Measurements from ENCODE around the gene MED26.
A peak's percentile ranks its signal among the peaks of the same experiment; 100 is the strongest.
"Not testable (repeated sequence)": the region's sequence is repeated elsewhere in the genome, so short reads cannot be mapped to it uniquely, and the experiment has no call there.

MED26 gene

DNA sequence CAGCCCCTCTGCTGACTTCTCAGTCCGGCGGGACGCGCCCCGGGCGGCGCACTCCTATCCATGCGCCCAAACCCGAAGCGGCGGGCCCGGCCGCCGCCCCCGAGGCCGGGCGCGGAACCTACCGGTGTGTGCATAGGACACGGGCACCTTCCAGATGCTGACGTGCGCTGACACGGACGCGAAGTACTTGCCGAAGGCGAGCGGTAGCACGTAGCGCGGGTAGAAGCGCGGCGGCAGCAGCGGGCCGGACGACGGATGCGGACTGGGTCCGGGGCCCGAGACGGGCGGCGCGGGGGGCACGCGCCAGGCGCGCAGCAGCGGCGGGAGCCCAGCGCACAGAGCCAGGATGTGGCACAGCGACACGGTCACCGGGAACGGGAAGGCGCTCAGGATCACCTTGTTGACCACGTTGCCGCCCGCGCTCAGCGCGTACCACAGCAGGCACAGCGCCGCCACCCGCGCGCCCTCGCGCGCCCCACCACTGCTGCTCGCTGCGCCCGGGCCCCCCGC, 56.1 kb downstream of the MED26 start:
- no peak for DNase-seq

DNA sequence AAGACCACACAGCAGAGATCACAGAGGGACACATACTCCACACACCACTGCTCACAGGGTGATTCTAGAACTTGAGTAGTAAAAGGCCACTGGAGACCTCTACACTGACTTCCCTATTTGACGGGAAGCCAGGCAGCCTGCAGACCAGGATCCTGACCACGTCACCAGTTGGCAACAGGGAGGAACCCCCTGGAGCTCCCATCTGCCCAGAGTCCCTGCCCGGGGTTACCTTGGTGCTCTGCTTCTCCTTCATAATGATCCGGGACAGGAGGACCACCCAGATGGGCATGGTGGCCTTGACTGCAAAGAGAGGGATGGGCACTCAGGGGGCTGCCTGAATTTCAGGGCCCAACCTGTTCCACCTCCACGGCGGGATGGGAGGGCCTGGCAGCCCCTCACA, 56.7 kb downstream of the MED26 start:
- no peak for DNase-seq

DNA sequence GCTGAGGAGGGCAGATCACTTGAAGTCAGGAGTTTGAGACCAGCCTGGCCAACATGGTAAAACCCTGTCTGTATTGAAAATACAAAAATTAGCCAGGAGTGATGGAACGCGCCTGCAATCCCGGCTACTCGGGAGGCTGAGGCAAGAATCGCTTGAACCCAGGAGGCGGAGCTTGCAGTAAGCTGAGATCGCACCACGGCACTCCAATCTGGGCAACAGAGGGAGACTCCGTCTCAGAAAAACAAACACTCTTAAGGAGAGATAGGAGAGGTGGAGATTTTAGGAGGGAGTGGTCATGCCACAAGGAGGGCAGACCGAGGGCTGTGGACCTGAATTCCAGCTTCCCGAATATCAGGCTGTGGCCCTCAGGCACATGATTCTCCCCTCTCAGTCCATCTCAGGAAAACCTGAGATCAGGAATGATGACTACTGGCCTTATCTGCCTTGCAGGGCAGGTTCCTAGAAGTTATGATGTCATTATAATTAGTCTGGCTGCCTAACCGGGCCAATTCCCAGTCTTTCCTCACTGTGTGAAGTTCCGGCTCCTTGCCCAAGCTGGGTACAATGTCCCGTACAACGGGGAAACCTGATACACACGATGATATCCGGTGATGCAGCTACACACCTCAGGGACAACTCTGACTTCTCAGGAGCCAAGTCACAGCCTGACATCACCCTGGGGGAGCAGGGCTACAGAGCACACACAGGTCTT, 58.2 kb downstream of the MED26 start:
- no peak for DNase-seq

DNA sequence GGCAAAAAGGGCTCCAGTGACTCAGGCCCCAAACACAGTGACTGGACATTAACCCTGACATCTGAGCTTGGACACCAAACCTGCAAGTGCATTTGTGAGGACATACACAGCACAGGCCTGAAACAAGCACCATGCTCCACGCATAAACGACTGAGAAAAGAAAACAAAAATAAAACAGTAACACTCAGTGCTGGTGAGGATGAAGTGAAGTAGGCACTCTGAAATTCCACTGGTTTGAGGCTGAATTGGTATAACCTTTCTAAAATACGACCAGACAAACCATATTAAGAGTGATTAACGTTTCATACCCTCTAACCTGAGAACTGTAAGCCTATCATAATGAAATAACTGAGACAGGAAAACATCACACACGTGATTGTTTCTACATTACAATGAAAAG, 61.3 kb downstream of the MED26 start:
- DNase-seq, result no peak

DNA sequence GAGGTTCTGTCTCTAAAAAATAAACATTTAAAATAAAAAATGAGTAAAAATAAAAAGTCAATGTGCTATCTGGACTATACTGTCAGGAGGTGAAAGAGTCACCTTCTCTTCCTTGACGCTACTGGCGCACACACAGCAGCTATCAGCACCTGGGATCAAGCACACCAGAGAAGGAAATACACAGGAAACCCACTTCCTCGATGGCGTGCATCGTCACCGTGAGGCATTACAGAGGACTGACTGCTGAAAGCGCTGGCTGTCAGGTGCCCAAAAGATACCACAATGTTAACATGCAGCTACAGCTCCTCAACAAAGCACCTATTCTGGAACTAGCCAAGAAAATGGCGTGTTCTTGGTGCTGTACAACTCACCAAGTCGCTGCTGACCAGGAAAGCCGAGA, 61.8 kb downstream of the MED26 start:
- peak; percentile 65 to 69 for DNase-seq

DNA sequence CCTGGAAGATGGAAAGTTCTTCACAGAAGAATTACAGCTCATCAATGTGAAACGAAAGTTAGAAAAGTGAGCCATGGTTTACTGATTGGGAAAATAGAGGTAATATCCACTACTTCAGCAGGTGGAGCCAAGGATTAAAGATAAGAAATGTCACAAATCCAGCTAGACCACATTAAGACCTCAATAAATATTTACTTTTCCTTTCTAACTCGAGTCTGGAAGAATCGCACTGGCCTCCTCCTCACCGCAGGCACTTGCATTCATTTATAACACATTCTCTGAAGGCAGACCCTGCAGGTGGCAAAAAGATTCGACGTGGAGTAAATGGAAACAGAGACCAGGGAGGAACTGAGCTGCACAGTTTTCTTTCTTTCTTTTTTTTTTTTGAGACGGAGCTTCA, 63.2 kb downstream of the MED26 start:
- no peak for DNase-seq

DNA sequence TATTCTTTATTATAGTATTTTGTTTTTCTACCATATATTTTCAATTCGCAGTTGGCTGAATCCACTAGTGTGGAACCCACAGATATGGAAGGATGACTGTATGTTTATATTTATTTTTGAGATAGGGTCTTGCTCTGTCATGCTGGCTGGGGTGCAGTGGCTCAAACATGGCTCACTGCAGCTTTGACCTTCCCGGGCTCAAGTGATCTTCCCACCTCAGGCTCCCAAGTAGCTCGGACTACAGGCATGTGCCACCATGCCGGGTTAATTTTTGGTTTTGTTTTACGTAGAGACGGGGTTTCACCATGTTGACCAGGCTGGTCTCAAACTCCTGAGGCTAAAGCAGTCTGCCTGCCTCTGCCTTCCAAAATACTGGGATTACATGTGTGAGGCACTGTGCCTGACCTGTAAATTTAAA, 65.4 kb downstream of the MED26 start:
- no peak for DNase-seq

DNA sequence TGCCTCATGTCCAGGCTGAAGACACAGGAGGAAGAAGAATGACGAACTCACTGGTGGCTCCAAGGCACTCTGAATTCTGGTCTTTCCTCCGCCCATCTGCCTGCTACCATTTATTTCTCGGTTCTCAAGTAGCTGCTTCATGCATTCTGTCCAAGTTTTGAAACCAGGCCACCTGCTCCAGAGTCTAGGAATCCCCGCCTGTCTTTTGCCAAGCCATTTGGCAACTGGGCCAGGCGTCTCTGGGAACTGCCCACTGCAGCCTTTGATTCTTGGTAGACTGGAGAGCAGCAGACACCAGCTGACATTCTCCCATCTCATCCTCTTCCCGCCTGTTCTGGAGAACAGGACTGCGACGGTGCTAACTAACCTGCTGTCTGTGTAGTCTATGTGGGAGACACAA, 66.6 kb downstream of the MED26 start:
- DNase-seq, result no peak

DNA sequence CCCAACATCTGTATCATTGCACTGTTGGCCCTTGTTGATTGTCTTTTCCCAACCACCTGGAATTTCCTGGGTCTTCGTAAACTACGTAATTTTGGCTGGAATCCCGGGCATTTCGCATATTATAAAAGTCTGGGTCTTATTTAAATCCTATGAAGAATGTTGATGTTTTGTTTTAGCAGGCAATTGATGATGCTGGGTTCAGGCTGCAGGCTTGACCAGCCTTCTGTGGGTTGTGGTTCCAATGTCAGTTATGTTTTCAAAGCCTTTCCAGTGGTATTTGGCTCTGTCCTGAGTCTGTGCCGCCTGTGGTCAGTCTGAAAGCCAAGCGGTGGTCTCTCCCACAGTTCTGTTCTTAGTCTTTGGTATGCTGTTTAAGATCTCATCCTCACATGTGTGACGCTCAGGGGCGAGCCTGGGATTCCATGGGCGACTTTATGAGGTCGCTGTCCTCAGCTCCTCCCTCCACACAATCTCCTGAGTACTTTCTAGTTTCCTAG, 68.2 kb downstream of the MED26 start:
- DNase-seq, result no peak

DNA sequence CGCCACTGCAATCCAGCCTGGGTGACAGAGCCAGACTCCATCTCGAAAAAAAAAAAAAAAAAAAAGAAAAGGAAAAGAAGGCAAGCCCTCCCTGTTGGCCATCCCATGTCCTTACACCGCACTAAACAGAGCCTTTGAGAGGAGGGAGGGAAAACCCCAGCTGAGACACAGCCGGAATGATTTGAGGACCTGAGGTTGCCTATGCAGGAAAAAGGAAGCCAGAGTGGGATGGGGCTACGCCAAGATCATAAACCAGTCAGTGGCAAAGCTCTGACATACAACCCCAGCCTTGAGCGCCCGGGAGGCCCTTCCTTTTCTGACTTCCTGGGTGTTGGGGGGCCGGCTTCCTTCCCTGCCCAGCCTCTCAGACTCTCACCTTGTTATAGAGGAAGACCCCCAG, 73.2 kb downstream of the MED26 start:
- no peak for DNase-seq

DNA sequence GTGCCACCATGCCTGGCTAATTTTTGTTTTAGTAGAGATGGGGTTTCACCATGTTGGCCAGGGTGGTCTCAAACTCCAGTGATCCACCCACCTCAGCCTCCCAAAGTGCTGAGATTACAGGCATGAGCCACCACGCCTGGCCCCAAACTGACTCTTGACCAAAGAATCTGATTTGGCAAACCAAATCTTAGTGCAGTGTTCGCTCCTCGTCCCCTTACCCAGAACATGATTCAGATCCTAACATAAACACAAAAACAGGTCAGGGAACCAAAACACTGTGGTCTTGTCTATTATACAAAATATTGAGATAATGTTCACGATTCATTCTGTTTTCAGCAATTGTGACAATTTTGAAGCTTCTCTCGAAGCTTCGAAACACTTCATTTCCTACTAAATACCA, 76.1 kb downstream of the MED26 start:
- DNase-seq, result not testable (repeated sequence)

DNA sequence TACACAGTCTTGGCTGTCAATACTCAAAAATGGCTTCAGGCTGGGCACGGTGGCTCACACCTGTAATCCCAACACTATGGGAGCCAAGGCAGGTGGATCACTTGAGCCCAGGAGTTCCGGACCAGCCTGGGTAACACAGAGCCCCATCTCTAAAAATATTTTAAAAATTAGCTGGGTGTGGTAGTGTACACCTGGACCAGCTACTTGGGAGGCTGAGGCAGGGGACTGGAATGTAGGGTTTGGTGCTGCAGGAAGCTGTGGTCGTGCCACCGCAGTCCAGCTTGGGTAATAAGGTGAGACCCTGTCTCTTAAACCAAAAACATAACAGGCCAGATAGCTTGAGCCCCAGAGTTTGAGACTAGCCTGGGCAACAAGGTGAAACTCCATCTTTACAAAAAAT, 79.0 kb downstream of the MED26 start:
- no peak for DNase-seq

DNA sequence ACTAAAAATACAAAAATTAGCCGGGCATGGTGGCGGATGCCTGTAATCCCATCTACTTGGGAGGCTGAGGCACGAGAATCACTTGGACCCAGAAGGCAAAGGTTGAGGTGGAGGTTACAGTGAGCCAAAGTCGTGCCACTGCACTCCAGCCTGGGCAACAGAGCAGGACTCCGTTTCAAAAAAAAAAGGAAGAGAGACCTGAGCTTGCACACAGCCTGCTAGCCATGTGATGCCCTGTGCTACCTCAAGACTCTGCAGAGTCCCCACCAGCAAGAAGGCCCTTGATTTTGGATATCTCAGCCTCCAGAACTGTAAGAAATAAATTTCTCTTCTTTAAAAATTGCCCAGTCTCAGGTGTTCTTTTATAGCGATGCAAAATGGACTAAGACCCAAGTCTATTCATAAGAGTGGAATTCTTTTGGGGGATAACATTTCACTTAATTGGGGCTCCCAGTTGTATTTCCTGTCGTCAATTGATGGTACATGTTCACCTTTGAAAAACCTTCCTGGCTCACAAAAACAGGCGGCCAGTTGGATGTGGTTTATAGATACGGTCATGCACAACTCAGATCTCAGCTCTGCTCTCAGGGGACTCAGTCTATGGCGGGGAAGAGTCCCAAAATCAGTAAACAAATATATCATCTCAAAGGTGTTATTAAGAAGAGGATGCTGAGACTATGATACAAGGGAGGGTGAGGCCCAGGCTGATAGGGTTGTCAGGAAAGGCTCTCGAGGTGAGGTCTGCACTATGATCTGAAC, 83.4 kb downstream of the MED26 start:
- DNase-seq, result no peak

DNA sequence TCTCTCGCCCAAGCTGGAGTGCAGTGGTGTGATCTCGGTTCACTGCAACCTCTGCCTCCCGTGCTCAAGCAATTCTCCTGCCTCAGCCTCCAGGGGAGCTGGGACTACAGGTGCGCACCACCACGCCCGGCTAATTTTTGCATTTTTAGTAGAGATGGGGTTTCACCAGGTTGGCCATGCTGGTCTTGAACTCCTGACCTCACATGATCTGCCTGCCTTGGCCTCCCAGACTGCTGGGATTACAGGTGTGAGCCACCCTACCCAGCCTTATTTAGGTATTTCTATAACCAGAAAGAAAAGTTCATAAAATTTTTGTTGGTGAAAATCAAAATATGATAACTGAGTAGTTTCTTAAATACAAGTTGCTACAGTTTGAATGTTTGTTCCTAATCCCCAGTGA, 84.3 kb downstream of the MED26 start:
- DNase-seq, result not testable (repeated sequence)

DNA sequence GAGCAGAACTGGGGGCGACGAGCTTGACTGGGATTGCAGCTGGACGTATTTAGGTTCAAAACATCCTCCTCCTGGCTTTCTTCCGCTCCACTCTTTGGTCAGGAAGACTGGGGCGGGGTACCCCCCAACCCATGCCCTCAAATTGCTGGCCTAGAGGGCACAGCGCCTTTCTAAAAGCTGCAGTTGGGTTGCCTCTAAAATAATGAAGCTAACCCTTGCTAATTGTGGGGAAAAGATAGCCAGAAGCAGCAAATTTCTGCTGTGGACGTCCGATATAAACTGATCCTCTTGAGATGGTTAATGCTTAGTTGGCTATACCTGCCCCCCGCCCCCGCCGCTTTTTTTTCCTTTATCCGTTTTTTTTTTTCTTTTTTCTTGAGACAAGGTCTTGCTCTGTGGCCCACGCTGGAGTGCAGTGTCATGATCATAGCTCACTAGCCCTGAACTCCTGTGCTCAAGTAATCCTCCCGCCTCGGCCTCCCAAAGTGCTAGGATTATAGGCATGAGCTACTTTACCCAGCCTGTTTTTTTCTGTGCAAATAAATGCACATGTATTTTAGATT, 85.0 kb downstream of the MED26 start:
- DNase-seq, result no peak

DNA sequence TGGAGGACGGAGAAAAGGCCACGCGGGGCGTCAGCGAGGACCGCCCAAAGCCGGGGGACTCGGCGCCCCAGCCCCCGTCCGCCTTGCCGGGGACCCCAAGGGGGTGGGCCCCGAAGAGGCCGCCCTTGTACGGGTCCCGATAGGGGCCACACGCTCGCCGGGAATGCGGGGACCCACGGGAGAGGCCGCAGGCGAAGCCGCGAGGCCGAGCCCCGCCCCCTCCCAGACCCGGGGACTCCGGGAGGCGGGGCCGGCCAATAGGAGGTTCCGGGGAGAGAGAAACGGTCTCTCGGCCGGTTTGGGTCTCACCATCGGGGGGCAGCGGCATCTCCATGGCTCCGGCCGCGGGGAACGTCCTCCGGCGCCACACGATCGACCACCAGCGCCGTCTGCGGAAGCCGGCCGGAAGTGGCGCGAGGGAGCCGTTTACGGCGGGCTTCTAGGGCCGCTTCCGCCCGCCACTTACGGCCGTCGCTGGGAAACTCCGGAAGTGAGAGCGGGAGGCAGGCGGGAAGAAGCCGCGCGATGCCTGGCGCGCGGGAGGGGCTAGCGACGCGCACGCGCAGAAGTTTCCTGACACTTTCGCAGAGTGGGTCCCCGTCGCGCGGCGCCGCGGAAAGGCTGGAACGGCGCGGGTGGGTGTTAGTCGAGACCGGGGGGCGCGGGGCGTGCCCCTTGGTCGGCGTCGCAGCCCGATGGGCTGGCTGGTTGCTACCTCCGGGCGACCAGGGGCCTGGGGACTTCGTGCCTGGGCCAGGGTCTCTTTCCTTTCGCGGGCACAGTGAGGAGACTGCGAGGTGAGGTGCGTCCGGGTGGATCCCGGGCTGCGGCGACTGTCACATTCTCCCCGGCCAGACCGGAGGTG, 85.7 kb downstream of the MED26 start, which contains the start of gene CHERP:
Gene CHERP (minus strand): TSS at position 393 of the 865 bp plus-strand sequence. CDS start 59 bp downstream, at position 334.
- peak; percentile 91 to 92 for DNase-seq

DNA sequence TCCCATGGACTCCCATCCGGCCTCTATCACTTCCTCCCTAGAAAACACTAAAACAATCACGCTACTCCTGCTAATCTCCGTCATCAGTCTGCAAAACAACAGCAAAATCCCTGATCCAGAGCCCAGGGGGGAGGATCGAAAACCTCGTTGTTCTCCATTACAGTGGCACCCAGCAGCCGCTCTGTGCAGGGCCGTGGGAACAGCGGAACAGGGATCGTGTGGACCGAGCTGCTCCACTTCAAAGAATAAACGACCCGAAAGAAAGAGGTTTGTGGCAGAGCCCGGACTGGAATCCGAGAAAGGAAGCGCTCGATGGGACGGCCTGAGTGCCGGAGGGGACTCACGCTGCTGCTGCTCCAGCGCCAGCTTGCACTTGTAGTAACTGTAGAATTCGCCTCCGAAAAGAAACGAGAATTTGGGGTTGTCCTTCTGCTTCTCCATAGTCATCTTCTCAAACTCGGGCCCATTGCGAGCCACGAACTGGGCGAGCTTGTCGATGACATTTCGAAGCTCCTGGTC, 86.4 kb downstream of the MED26 start:
- no peak for DNase-seq

DNA sequence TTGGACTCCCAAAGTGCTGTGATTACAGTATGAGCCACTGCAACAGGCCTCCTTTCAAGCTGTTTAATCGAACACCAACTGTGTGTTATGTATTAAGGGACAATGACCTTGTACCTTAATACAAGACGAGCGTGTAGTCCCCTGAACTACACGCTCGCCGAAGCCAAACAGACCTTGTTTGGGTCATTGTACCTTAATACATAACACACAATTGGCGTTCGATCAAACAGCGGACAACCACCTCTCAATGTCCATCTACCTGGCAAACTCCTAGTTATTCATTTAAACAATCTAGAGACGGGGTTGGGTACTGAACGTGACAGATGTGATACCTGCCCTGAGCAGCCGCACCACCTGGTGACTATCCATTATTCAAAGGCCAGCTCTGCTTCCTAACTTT, 87.1 kb downstream of the MED26 start:
- no peak for DNase-seq

DNA sequence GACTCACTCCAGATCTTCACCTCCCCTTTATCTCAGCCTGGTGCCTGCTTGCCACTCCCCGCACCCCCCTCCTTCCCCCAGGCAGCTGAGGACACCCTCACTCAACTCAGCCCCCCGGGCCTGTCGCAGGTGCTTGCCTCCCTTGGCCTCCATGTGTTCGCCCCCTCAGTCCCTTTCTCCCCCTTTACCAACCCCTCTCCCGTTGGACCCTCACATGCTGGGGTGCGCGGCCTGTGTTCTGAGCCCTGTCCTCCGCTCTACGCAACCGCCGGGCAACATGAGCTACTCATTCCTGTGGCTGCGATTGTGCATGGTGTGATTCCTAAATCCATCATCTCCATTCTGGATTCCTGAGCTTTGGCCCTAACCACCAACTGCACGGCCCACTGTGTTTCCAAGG, 90.9 kb downstream of the MED26 start:
- no peak for DNase-seq

DNA sequence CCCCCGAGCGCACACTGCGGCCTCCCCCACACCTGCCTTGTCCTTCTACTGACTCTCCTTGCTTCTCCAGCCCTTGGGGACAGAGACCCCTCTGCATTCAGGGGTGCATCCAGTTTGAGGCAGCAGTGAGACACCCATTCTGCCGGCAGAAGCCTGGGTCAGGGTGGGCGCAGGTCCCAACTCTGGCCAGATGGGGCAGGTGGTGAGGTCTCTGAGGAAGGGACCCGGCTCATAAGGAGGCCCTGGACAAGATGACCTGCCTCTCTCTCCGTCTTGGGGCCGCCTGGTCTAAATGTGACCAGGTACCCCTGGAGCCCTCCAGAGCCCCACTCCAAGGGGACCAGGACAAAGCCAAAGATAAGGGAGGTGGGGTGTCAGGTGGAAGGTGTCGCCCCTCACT, 91.9 kb downstream of the MED26 start:
- no peak for DNase-seq

DNA sequence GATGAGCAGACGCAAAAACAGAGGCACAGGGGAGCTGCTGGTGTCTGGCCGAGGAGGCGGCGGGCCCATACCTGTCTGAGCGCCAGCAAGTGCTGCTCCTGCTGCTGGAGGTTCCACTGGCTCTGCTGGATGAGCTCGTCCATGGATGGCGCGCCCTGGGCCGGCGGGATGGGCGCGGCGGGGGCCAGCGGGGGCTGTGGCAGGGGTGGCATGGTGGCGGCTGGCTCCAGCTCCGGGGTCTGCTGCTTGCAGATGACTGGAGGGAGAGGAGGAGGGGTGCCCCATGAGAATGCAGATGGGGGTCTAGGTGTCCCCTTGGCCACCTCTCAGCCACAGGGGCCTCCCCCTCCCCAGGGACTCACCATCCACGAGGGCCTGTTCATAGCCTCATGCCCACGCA, 92.6 kb downstream of the MED26 start:
- no peak for DNase-seq

DNA sequence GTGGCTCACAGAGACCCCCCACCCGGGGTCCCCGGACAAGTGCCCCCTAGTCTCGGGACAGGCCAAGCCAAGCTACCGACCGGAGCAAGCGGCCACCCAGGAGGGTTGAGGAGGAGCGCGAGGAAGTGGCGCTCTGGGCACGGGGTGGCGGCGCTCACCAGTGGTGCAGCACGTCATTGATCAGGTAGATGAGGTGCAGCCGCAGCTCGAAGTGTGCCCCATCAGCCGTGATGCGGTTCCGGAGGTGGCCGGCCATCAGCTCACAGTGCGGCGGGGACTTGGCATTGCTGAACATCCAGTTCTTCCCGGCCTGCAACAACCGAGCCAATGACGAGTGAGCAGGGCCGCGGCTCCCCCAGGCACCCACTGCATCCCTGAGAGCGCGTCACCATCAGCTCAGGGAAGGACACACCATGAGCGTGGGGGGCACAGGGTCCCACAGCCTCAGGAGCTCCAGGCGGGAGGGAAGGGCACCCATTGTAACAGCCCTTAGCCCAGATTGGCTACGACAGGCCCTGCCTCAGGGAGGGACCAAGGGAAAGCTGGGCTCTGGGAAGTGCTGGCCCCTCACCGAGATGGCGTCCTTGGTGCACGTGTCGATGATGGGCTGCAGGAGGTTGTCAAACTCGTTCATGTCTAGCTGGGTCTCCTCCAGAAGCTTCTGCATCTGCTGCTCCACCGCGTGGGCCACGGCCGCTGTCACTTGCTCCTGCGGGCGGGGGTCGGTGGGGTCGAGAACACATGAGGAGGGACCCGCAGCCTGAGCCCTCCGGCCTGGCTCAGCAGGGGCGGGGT, 95.4 kb downstream of the MED26 start:
- DNase-seq, result no peak
